Adrenal gland (tissue), 5 donors: Measurements from ENCODE around the gene RUFY2.

ENCODE experiments used
- POLR2A ChIP-seq, 2 donors: fragments of 450-650 bp; IDR thresholded peaks; one replicate each; pipeline ENCODE4 v1.6.1; 2017; ENCODE audit warnings: antibody characterized with exemption in 2 of 2, mild to moderate bottlenecking in 2 of 2, moderate library complexity in 1 of 2
- TF ChIP-seq, protein P1 (sequence below), 6 experiments: fragments of 450-650 bp in 4 of 6; fragments of 200-600 bp in 2 of 6; sonication (generic) in 1 of 6; IDR thresholded peaks; 1 replicate in 5 of 6; 2 replicates in 1 of 6; pipeline versions ENCODE4 v1.5.1 to v1.8.0; 2016 to 2021; ENCODE audit warnings: antibody characterized with exemption in 6 of 6, mild to moderate bottlenecking in 2 of 6, moderate library complexity in 1 of 6
- donor health status: DM: no; HTN: no; CAD: no.

DNA sequence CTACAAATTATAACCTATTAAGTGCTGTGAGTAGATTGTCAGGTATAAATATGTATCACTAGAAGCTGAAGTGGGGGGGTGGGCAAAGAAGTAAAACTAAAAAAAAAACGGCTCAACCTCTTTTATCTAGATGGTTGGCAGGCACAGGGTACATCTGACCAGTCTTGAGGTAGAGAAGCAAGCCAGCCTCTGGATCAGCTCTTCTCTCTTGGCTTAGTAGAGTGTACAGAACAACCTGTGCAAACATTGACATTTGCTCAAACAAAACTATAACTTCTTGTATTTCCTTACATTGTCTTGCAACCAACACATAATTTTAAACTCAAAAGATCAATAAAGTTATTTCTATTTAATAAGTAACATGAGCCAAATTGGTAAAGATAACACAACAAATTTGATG lies 39.1 kb upstream of the RUFY2 start:
- TF ChIP-seq, protein P1, sequence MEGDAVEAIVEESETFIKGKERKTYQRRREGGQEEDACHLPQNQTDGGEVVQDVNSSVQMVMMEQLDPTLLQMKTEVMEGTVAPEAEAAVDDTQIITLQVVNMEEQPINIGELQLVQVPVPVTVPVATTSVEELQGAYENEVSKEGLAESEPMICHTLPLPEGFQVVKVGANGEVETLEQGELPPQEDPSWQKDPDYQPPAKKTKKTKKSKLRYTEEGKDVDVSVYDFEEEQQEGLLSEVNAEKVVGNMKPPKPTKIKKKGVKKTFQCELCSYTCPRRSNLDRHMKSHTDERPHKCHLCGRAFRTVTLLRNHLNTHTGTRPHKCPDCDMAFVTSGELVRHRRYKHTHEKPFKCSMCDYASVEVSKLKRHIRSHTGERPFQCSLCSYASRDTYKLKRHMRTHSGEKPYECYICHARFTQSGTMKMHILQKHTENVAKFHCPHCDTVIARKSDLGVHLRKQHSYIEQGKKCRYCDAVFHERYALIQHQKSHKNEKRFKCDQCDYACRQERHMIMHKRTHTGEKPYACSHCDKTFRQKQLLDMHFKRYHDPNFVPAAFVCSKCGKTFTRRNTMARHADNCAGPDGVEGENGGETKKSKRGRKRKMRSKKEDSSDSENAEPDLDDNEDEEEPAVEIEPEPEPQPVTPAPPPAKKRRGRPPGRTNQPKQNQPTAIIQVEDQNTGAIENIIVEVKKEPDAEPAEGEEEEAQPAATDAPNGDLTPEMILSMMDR (IDR thresholded peaks at IDR 0.05) = no peak
- no peak for TF ChIP-seq POLR2A (IDR thresholded peaks at IDR 0.05)
